ENCODE measurements around the gene DHRS4. TPM values are rescaled to one million over a fixed set of nuclear protein-coding genes. Genes with fewer than 3 reads are reported as not detected.
A peak's percentile ranks its signal among the peaks of the same experiment; 100 is the strongest.

DHRS4 gene
- total RNA-seq, 1 experiment from 2014 or later: 14.5 TPM

DNA sequence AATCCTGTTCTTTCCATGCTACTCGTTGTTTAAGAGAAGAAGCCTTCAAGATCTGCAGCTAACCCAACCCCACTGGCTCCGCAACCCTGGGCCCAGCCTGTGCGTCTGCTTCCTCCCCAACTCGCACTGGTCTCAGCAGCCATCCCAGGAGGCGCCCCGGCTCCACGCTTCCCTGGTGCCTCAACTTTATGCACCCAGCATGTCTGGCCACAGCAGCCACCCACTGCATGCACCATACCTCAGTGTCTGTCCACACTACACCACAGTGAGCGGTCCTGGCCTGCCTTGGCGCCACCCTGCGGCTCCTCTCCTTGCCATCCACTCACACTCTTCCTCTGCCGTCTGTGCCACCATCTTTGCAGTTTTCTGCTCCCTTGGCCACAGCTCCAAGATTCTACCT lies 27.0 kb upstream of the DHRS4 start:
- POLR2A ChIA-PET: no interaction called here
- Mint-ChIP-seq H3K27me3 (ENCODE audit: low read depth) (no peaks in the 10 kb centered on the region; the same call in 1 of the 2 replicates), H3K4me3 (no peak overlapping the region), H3K4me1 (no peaks in the 10 kb centered on the region; the same call in 1 of the 2 replicates), H3K36me3 (no peaks in the 10 kb centered on the region; the same call in 1 of the 2 replicates), H3K9me3 (peaks cover 11% of the 10 kb centered on the region), H3K27ac (no peak overlapping the region)
- TF ChIP-seq CREB1 (CRISPR knock-in tag; IDR thresholded peaks at IDR 0.05) (no peak), IRF1 (CRISPR knock-in tag; IDR thresholded peaks at IDR 0.05) (no peak), NR3C1 (CRISPR knock-in tag; conservative IDR thresholded peaks at IDR 0.05; ENCODE audit: low read depth) (no peak), ESRRA (CRISPR knock-in tag; IDR thresholded peaks at IDR 0.05; ENCODE audit: borderline replicate concordance) (no peak), SOX15 (CRISPR knock-in tag; IDR thresholded peaks at IDR 0.05) (no peak), TP53 (CRISPR knock-in tag; IDR thresholded peaks at IDR 0.05) (no peak), ZNF281 (CRISPR knock-in tag; IDR thresholded peaks at IDR 0.05) (no peak), ZNF232 (CRISPR knock-in tag; IDR thresholded peaks at IDR 0.05) (no peak), NFYB (CRISPR knock-in tag; conservative IDR thresholded peaks at IDR 0.05; ENCODE audit: low read depth) (no peak), TEAD4 (CRISPR knock-in tag; IDR thresholded peaks at IDR 0.05) (no peak), STAT6 (CRISPR knock-in tag; conservative IDR thresholded peaks at IDR 0.05; ENCODE audit: low read depth) (no peak), SP1 (CRISPR knock-in tag; conservative IDR thresholded peaks at IDR 0.05) (no peak), MAX (CRISPR knock-in tag; IDR thresholded peaks at IDR 0.05) (no peak), GTF2I (CRISPR knock-in tag; conservative IDR thresholded peaks at IDR 0.05) (no peak), NFATC4 (CRISPR knock-in tag; IDR thresholded peaks at IDR 0.05) (no peak), EMX1 (CRISPR knock-in tag; IDR thresholded peaks at IDR 0.05) (no peak)
- TF ChIP-seq, protein P1, sequence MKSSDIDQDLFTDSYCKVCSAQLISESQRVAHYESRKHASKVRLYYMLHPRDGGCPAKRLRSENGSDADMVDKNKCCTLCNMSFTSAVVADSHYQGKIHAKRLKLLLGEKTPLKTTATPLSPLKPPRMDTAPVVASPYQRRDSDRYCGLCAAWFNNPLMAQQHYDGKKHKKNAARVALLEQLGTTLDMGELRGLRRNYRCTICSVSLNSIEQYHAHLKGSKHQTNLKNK (CRISPR knock-in tag; IDR thresholded peaks at IDR 0.05): no peak
- TF ChIP-seq, protein P2, sequence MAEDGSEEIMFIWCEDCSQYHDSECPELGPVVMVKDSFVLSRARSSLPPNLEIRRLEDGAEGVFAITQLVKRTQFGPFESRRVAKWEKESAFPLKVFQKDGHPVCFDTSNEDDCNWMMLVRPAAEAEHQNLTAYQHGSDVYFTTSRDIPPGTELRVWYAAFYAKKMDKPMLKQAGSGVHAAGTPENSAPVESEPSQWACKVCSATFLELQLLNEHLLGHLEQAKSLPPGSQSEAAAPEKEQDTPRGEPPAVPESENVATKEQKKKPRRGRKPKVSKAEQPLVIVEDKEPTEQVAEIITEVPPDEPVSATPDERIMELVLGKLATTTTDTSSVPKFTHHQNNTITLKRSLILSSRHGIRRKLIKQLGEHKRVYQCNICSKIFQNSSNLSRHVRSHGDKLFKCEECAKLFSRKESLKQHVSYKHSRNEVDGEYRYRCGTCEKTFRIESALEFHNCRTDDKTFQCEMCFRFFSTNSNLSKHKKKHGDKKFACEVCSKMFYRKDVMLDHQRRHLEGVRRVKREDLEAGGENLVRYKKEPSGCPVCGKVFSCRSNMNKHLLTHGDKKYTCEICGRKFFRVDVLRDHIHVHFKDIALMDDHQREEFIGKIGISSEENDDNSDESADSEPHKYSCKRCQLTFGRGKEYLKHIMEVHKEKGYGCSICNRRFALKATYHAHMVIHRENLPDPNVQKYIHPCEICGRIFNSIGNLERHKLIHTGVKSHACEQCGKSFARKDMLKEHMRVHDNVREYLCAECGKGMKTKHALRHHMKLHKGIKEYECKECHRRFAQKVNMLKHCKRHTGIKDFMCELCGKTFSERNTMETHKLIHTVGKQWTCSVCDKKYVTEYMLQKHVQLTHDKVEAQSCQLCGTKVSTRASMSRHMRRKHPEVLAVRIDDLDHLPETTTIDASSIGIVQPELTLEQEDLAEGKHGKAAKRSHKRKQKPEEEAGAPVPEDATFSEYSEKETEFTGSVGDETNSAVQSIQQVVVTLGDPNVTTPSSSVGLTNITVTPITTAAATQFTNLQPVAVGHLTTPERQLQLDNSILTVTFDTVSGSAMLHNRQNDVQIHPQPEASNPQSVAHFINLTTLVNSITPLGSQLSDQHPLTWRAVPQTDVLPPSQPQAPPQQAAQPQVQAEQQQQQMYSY (CRISPR knock-in tag; IDR thresholded peaks at IDR 0.05): no peak
- TF ChIP-seq, protein P3, sequence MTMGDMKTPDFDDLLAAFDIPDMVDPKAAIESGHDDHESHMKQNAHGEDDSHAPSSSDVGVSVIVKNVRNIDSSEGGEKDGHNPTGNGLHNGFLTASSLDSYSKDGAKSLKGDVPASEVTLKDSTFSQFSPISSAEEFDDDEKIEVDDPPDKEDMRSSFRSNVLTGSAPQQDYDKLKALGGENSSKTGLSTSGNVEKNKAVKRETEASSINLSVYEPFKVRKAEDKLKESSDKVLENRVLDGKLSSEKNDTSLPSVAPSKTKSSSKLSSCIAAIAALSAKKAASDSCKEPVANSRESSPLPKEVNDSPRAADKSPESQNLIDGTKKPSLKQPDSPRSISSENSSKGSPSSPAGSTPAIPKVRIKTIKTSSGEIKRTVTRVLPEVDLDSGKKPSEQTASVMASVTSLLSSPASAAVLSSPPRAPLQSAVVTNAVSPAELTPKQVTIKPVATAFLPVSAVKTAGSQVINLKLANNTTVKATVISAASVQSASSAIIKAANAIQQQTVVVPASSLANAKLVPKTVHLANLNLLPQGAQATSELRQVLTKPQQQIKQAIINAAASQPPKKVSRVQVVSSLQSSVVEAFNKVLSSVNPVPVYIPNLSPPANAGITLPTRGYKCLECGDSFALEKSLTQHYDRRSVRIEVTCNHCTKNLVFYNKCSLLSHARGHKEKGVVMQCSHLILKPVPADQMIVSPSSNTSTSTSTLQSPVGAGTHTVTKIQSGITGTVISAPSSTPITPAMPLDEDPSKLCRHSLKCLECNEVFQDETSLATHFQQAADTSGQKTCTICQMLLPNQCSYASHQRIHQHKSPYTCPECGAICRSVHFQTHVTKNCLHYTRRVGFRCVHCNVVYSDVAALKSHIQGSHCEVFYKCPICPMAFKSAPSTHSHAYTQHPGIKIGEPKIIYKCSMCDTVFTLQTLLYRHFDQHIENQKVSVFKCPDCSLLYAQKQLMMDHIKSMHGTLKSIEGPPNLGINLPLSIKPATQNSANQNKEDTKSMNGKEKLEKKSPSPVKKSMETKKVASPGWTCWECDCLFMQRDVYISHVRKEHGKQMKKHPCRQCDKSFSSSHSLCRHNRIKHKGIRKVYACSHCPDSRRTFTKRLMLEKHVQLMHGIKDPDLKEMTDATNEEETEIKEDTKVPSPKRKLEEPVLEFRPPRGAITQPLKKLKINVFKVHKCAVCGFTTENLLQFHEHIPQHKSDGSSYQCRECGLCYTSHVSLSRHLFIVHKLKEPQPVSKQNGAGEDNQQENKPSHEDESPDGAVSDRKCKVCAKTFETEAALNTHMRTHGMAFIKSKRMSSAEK (CRISPR knock-in tag; IDR thresholded peaks at IDR 0.05; ENCODE audit: borderline replicate concordance): no peak
- TF ChIP-seq, protein P4, sequence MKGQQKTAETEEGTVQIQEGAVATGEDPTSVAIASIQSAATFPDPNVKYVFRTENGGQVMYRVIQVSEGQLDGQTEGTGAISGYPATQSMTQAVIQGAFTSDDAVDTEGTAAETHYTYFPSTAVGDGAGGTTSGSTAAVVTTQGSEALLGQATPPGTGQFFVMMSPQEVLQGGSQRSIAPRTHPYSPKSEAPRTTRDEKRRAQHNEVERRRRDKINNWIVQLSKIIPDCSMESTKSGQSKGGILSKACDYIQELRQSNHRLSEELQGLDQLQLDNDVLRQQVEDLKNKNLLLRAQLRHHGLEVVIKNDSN (CRISPR knock-in tag; IDR thresholded peaks at IDR 0.05): no peak
- DNase-seq (ENCODE audit: low spot score) (no peak), ATAC-seq (peak; percentile 29; the same call in 1 of the 2 replicates)
- CTCF ChIA-PET: interaction anchor here (0.9 to 2.3 kb wide), 4 partner anchors 16 to 338 kb away, joined by 3 to 11 read pairs (median 7); no protein-coding TSS in a partner anchor

Measured in WTC11 (cell line).